ENCODE data around the gene GPT2.

Gene GPT2

GRCh38 chr16:46972429-46973206, 88.5 kb downstream of the GPT2 start:
- DNase-seq: peak; percentile 57

GRCh38 chr16:46973207-46973995, 89.2 kb downstream of the GPT2 start, which contains the start of gene DNAJA2:
Gene DNAJA2, minus strand, starts transcription at chr16:46973674. Its CDS starts 102 bp downstream, at chr16:46973572.
- peak; percentile 93 for DNase-seq

- no peak for DNase-seq
Measured at GRCh38 chr16:46973996-46974324, 89.8 kb downstream of the GPT2 start.

GRCh38 chr16:46974352-46974751, 90.2 kb downstream of the GPT2 start:
- no peak for DNase-seq

GRCh38 chr16:46975165-46975564, 91.0 kb downstream of the GPT2 start:
- DNase-seq: no peak

- DNase-seq: no peak
Measured at GRCh38 chr16:46975908-46976470, 91.8 kb downstream of the GPT2 start.

- DNase-seq: no peak
Measured at GRCh38 chr16:46976550-46976949, 92.4 kb downstream of the GPT2 start.
